ENCODE results near the gene ARHGAP22. TPM values are rescaled to one million over a fixed set of nuclear protein-coding genes. Genes with fewer than 3 reads are reported as not detected.

Gene ARHGAP22
- total RNA-seq, 2 donors from 2014 or later, result 4.4 to 8.6 TPM

DNA sequence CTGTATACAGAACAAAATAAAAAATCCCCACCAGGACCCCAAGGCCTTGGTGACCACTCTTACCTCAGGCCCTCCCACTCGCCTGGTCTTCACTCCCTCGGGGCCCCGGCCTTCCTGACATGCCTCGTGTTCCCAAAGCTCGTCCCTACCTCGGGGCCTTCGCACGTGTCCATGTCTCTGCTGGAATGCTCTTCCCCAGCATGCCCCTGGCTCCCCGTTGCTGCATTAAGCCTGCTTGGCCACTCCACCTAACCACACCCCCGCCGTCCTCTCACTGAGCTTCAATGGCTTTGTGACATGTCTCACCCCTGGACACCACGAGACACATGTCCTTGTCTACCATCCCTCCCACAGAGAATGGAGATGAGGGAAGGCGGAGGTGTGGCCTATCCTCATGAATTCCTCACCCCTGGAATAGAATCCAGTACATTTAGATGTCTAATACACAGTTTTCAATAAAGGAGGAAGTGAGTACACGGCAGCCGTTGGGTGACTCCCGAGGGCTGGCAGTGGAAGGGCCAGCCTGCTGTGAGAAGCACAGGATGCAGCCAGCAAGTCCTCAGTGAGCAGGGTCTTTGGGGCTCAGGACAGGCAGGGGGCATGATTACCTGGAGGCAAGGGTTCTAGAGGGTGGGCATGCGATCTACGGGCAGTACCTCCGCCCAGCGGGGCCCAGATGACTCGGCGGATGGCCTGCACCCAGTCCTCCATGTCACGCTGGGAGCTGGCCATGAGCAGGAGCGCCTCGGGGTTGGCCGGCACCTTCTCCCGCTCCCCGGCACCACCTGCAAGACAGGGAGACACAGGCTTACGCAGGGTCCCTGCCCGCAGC, 125.7 kb downstream of the ARHGAP22 start:
- intact Hi-C loops (cut with DNase I), result no loop called here
- Histone ChIP-seq H3K27me3 (replicated peaks; ENCODE audit: insufficient read depth) (no peaks in the 10 kb centered on the region), H3K4me1 (replicated peaks) (no peaks in the 10 kb centered on the region), H3K4me3 (no peak overlapping the region), H3K27ac (no peak overlapping the region), H3K9me3 (no peaks in the 10 kb centered on the region), H3K36me3 (no peaks in the 10 kb centered on the region)
- DNase-seq (ENCODE audit: low spot score), result no peak
- TF ChIP-seq POLR2A (IDR thresholded peaks at IDR 0.05) (no peak), POLR2AphosphoS5 (IDR thresholded peaks at IDR 0.05) (no peak), CTCF (IDR thresholded peaks at IDR 0.05) (no peak)
- 88% methylated on average over 30 of the region's 30 CpGs for WGBS

DNA sequence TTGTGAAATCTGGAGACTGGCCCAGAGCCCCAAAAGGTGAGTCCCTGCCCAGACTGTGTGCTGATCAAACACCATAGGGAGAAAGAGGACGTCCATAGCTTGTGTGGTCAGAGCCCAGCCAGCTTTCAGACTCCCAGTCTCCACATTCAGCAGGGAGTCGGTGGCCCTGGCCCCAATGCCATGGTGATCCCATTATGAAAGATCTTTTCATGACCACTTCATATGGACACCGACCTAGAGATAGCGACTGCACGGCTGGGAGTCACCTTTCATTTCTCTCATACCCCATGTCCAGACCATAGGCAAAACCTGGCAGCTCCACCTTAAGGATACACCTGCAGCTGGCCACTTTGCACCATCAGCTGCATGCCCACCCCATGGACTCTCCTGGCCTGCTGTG, 126.4 kb downstream of the ARHGAP22 start:
- no peaks in the 10 kb centered on the region for H3K36me3 ChIP-seq
- H3K27me3 ChIP-seq (replicated peaks; ENCODE audit: insufficient read depth), result no peaks in the 10 kb centered on the region
- no peak overlapping the region for H3K4me3 ChIP-seq
- WGBS, result 96% methylated on average over 5 of the region's 5 CpGs
- no peak for TF ChIP-seq CTCF (IDR thresholded peaks at IDR 0.05)
- TF ChIP-seq POLR2A (IDR thresholded peaks at IDR 0.05), result no peak
- TF ChIP-seq POLR2AphosphoS5 (IDR thresholded peaks at IDR 0.05), result no peak
- H3K9me3 ChIP-seq, result no peaks in the 10 kb centered on the region
- no peaks in the 10 kb centered on the region for H3K4me1 ChIP-seq (replicated peaks)
- intact Hi-C loops (cut with DNase I), result no loop called here
- no peak for DNase-seq (ENCODE audit: low spot score)
- H3K27ac ChIP-seq, result no peak overlapping the region

GRCh38 chr10:48477616-48478015, 127.3 kb downstream of the ARHGAP22 start:
- Histone ChIP-seq H3K4me1 (replicated peaks) (no peaks in the 10 kb centered on the region), H3K27me3 (replicated peaks; ENCODE audit: insufficient read depth) (no peaks in the 10 kb centered on the region), H3K4me3 (no peak overlapping the region), H3K9me3 (no peaks in the 10 kb centered on the region), H3K27ac (no peak overlapping the region), H3K36me3 (no peaks in the 10 kb centered on the region)
- TF ChIP-seq CTCF (IDR thresholded peaks at IDR 0.05), result no peak
- no peak for TF ChIP-seq POLR2AphosphoS5 (IDR thresholded peaks at IDR 0.05)
- no peak for TF ChIP-seq POLR2A (IDR thresholded peaks at IDR 0.05)
- intact Hi-C loops (cut with DNase I), result no loop called here
- WGBS, result 93% methylated on average over 4 of the region's 4 CpGs
- DNase-seq (ENCODE audit: low spot score), result no peak

DNA sequence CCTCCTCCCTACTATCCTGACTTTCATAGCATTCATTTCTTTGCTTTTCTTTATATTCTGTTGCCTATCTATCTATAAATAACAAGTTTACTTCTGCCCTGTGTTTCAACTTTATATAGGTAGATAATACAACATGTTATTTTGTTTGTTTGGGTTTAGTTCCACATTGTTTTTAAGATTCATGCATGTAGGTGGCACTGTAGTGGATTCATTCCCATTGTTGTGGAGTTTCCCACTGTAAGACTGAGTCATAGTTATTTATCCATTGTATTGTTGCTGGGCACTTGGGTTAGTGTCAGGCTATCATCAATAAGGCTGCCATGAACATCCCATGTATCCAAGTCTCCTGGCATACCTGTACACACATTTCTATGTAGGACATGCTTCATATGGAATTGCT, 127.7 kb downstream of the ARHGAP22 start:
- Histone ChIP-seq H3K27ac (no peak overlapping the region), H3K27me3 (replicated peaks; ENCODE audit: insufficient read depth) (no peaks in the 10 kb centered on the region), H3K36me3 (no peaks in the 10 kb centered on the region), H3K4me3 (no peak overlapping the region), H3K9me3 (no peaks in the 10 kb centered on the region), H3K4me1 (replicated peaks) (no peaks in the 10 kb centered on the region)
- no peak for TF ChIP-seq CTCF (IDR thresholded peaks at IDR 0.05)
- no peak for TF ChIP-seq POLR2A (IDR thresholded peaks at IDR 0.05)
- TF ChIP-seq POLR2AphosphoS5 (IDR thresholded peaks at IDR 0.05), result no peak
- intact Hi-C loops (cut with DNase I), result no loop called here
- no peak for DNase-seq (ENCODE audit: low spot score)
